Measurements from ENCODE around the gene RASGRP4. TPM values are rescaled to one million over a fixed set of nuclear protein-coding genes. Genes with fewer than 3 reads are reported as not detected.

Gene RASGRP4, protein sequence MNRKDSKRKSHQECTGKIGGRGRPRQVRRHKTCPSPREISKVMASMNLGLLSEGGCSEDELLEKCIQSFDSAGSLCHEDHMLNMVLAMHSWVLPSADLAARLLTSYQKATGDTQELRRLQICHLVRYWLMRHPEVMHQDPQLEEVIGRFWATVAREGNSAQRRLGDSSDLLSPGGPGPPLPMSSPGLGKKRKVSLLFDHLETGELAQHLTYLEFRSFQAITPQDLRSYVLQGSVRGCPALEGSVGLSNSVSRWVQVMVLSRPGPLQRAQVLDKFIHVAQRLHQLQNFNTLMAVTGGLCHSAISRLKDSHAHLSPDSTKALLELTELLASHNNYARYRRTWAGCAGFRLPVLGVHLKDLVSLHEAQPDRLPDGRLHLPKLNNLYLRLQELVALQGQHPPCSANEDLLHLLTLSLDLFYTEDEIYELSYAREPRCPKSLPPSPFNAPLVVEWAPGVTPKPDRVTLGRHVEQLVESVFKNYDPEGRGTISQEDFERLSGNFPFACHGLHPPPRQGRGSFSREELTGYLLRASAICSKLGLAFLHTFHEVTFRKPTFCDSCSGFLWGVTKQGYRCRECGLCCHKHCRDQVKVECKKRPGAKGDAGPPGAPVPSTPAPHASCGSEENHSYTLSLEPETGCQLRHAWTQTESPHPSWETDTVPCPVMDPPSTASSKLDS
- total RNA-seq, result not detected in 2 replicates

GRCh38 chr19:38425810-38426466 lies at the start of gene RASGRP4:
Gene RASGRP4 (minus strand): TSS chr19:38426219. CDS start chr19:38426091, 128 bp downstream.

GRCh38 chr19:38433268-38433733 lies 7.3 kb upstream of the RASGRP4 start, which contains the start of gene RYR1:
Gene RYR1 (plus strand): TSS chr19:38433691. CDS start chr19:38433830, 139 bp downstream.

DNA sequence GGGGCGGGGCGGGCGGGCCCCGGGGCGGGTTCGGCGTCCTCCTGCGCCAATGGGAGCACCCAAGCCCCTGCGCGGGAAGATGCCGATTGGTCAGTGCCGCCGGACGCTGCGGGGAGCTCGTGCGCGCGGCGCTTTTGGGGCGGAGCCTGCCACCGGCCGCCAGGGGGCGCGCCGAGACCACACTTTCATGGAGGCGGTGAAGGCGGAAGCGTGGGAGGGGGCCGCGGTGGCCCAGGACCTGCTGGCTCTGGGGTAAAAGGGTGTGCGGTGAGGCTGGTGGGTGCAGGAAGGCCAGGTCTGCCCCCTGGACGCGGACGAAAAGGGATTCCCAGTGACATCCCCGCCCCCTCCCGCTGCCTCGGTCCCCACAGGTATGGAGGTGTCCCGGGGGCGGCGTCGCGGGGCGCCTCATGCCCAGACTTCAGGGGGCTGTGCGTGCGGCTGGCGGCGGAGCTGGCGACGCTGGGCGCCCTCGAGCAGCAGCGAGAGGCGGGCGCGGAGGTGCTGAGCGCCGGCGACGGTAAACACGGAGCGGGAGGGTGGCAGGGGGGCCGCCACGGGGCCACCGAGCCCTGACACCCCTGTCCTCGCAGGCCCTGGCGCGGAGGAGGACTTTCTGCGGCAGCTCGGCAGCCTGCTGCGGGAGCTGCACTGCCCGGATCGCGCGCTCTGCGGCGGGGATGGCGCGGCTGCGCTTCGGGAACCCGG lies 22.9 kb downstream of the RASGRP4 start, which contains the start of gene FAM98C:
TSS of gene FAM98C (plus strand) at position 127 of the 708 bp plus-strand sequence. CDS start at position 188, 61 bp downstream.

GRCh38 chr19:38388349-38389100 lies 37.5 kb downstream of the RASGRP4 start, which contains the start of gene SPRED3:
Gene SPRED3 (plus strand): TSS chr19:38388697. CDS start chr19:38390303, 1,606 bp downstream.

GRCh38 chr19:38387550-38388348 lies 38.3 kb downstream of the RASGRP4 start, which contains the start of gene GGN:
Gene GGN (minus strand): TSS chr19:38388034. CDS start chr19:38387261, 773 bp downstream.

GRCh38 chr19:38374332-38375097 lies 51.5 kb downstream of the RASGRP4 start, which contains the start of gene PSMD8:
Gene PSMD8 (plus strand): TSS chr19:38374571. CDS start chr19:38374602, 31 bp downstream.

Other genes starting within 250 kb of the RASGRP4 start
- gene DPF1, start 202.0 kb downstream of the RASGRP4 start, total RNA-seq, result 3.5 and 3.6 TPM in 2 replicates
- gene PPP1R14A, start 169.8 kb downstream of the RASGRP4 start, total RNA-seq, result 6.7 and 7.6 TPM in 2 replicates
- gene SPINT2, start 161.6 kb downstream of the RASGRP4 start, total RNA-seq, result 3.3 and 4.2 TPM in 2 replicates
- 8.7 and 21.1 TPM in 2 replicates for gene C19orf33, start 122.0 kb downstream of the RASGRP4 start, total RNA-seq
- gene YIF1B, start 110.3 kb downstream of the RASGRP4 start, total RNA-seq, result 126 TPM in 2 replicates
- 3.2 and 3.4 TPM in 2 replicates for gene KCNK6, start 106.4 kb downstream of the RASGRP4 start, total RNA-seq
- gene CATSPERG, start 90.4 kb downstream of the RASGRP4 start, total RNA-seq, result 0.17 TPM in 1 of 2 replicates, not detected in the other
- gene PSMD8, start 51.6 kb downstream of the RASGRP4 start, total RNA-seq, result 414 and 429 TPM in 2 replicates
- 0.59 and 2.5 TPM in 2 replicates for gene GGN, start 38.2 kb downstream of the RASGRP4 start, total RNA-seq
- gene SPRED3, start 37.5 kb downstream of the RASGRP4 start, total RNA-seq, result 0.84 and 1.5 TPM in 2 replicates
- 12.8 and 17.3 TPM in 2 replicates for gene FAM98C, start 23.1 kb downstream of the RASGRP4 start, total RNA-seq
- under 0.01 TPM in 1 of 2 replicates, not detected in the other for gene RYR1, start 7.5 kb upstream of the RASGRP4 start, total RNA-seq
- gene MAP4K1, start 191.7 kb upstream of the RASGRP4 start, total RNA-seq, result under 0.01 and 0.34 TPM in 2 replicates
- gene EIF3K, start 193.0 kb upstream of the RASGRP4 start, total RNA-seq, result 664 and 711 TPM in 2 replicates
- gene ACTN4, start 221.4 kb upstream of the RASGRP4 start, total RNA-seq, result 333 and 342 TPM in 2 replicates

Data from bronchus fibroblast of lung (primary cell).